NCI-H82 (cell line): ENCODE data around the gene FLYWCH1.
"Not testable (repeated sequence)": the region's sequence is repeated elsewhere in the genome, so short reads cannot be mapped to it uniquely, and the experiment has no call there.

ENCODE experiments used
- DNase-seq: peaks from one replicate; lab custom pipeline; 2025; lab: John Stamatoyannopoulos, UW

The FLYWCH1 gene

GRCh38 chr16:2925951-2926649 is 14.4 kb downstream of the FLYWCH1 start:
- DNase-seq: no peak

DNA sequence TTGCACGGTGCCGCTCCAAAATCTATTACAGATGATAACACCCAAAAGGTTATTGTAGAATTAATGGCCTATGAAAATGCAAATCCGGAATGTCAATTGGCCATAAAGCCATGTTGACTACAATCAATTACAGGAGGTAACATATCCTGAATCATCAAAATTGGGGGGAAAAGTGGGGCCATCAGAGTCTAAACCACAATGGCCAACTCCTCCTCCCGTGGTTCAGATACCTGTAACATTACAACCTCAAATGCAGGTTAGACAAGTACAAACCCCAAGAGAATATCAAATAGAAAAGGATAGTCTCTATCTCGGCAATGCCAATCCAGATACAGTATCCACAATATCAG is 14.9 kb downstream of the FLYWCH1 start:
- no peak for DNase-seq

- DNase-seq: peak; percentile 96
Observed at GRCh38 chr16:2927010-2927646, 15.4 kb downstream of the FLYWCH1 start.

DNA sequence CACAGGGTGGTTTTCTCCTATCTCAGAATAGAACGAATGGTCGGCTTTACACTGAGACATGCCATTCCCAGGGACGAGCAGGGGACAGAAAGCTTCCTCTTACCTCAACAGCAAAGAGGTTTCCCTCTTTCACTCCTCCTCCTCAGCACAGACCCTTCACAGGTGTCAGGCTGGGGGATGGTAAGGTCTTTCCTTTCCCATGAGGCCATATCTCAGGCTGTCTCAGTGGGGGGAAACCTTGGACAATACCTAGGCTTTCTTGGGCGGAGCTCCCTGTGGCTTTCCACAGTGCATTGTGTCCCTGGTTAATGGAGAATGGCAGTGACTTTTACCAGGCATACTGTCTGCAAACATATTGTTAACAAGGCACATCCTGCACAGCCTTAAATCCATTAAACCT is 16.4 kb downstream of the FLYWCH1 start:
- not testable (repeated sequence) for DNase-seq

DNA sequence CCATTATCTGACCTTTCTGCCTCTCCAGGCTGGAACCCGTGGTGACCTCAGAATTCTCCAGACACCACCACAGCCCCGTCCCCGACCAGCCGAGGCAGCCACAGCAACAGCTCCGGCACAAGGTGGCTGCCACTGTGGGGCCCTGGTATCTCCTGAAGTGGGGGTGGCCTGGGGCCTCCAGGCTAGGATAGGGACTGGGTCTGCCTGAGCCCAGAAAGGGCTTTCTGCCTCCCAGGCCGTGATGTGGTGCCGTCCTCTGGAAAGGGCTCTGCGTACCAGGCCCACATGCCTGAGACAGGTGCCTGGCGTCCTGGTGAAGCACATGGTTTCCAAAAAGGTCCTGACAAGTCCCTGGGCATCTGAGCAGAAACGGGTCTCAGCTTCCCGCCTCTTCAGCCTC is 17.1 kb downstream of the FLYWCH1 start:
- no peak for DNase-seq

DNA sequence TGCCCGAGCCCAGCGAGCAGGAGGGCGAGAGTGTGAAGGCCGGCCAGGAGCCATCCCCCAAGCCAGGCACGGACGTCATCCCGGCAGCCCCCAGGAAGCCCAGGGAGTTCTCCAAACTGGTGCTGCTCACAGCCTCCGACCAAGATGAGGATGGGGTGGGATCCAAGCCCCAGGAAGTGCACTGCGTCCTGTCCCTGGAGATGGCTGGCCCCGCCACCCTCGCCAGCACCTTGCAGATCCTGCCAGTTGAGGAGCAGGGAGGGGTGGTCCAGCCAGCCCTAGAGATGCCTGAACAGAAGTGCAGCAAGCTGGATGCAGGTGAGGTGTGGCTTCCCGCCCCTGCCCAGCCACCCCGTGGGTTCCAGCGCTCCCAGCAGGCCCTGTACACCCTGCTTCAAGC is 18.0 kb downstream of the FLYWCH1 start:
- DNase-seq: no peak

GRCh38 chr16:2930236-2930635 is 18.5 kb downstream of the FLYWCH1 start:
- DNase-seq: no peak

- DNase-seq: not testable (repeated sequence)
Observed at GRCh38 chr16:2931231-2931914, 19.6 kb downstream of the FLYWCH1 start.

DNA sequence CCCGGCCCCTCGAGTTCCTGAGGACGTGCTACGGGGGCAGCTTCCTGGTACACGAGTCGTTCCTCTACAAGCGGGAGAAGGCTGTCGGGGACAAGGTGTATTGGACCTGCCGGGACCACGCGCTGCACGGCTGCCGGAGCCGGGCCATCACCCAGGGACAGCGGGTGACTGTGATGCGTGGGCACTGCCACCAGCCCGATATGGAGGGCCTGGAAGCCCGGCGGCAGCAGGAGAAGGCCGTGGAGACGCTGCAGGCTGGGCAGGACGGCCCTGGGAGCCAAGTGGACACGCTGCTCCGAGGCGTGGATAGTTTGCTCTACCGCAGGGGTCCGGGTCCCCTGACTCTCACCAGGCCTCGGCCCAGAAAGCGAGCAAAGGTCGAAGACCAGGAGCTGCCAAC is 21.4 kb downstream of the FLYWCH1 start:
- DNase-seq: no peak

DNA sequence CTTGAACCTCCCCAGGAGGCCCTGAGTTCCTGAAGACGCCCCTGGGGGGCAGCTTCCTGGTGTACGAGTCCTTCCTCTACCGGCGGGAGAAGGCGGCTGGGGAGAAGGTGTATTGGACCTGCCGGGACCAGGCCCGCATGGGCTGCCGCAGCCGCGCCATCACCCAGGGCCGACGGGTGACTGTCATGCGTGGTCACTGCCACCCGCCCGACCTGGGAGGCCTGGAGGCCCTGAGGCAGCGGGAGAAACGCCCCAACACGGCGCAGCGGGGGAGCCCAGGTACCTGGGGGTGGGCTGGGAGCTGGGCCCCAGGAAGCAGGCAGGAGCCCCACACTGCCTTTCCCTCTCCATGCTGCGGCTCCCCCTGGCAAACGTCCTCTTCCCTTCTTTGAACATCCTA is 22.0 kb downstream of the FLYWCH1 start:
- no peak for DNase-seq

- no peak for DNase-seq
Observed at GRCh38 chr16:2934450-2934849, 22.7 kb downstream of the FLYWCH1 start.

DNA sequence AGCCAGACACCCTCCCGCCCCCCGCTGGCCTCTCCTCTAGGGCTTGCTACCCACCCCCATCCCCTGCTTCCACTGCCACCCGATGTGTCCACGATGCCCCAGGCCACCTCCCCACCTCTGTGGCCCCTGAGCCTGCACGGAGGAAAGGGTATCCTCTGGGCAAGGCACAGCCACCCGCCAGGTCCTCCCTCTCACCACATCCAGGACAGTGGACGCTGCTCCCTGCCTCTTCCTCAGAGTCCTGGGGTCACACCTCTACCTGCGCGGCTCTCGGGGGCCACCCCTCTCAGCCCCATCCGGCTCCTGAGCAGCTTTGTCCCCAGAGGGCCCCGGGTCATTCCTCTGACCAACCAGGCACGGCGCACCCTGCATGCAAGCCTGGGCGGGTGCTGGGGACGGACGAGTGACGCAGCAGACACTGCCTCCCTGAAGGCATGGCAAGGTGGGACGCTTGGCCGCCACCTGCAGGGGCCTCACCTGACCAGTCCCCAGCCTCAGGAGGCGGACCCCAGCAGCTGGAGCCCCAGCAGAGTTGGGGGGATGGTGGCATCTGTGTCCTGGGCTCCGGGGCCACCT is 24.8 kb downstream of the FLYWCH1 start:
- DNase-seq: no peak

DNA sequence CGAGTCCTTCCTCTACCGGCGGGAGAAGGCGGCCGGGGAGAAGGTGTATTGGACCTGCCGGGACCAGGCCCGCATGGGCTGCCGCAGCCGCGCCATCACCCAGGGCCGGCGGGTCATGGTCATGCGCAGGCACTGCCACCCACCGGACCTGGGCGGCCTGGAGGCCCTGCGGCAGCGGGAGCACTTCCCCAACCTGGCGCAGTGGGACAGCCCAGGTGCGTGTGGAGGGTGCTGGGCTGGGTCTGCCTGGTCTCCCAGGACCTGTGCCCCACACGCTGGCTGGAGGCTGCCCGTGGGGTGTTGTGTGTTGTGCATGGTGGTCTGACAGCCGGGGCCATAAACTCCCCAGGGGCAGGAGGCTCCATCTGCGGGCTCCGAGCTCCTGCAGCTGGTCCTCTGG is 25.4 kb downstream of the FLYWCH1 start:
- no peak for DNase-seq

DNA sequence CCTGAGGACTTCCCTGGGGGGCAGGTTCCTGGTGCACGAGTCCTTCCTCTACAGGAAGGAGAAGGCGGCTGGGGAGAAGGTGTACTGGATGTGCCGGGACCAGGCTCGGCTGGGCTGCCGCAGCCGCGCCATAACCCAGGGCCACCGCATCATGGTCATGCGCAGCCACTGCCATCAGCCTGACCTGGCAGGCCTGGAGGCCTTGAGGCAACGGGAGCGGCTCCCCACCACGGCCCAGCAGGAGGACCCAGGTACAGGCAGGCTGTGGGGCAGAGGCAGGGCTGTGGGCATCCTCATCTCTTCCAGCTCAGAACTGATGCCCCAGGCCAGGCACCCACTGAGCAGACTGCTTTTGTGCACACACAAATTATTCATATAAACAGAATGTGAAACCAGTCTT is 26.5 kb downstream of the FLYWCH1 start:
- DNase-seq: no peak

DNA sequence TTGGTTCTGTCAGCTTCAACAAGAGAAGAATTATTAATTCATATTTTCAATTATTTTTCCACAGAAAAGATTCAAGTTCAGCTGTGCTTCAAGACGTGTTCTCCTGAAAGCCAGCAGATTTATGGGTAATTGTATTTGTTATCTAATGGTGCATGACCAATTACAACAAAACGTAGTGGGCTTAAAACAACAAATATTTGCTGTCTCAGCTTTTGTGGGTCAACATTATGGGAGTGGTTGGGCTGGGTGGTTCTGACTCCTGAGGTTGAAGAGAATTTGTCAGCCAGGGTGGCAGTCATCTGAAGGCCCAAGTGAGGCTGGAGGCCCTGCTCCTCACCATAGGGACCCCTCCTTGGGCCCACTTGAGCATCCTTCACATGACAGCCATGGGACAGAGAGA is 28.2 kb downstream of the FLYWCH1 start:
- DNase-seq: no peak

- DNase-seq: no peak
Observed at GRCh38 chr16:2942045-2942444, 30.3 kb downstream of the FLYWCH1 start.

- DNase-seq: not testable (repeated sequence)
Observed at GRCh38 chr16:2943716-2944115, 32.0 kb downstream of the FLYWCH1 start.

DNA sequence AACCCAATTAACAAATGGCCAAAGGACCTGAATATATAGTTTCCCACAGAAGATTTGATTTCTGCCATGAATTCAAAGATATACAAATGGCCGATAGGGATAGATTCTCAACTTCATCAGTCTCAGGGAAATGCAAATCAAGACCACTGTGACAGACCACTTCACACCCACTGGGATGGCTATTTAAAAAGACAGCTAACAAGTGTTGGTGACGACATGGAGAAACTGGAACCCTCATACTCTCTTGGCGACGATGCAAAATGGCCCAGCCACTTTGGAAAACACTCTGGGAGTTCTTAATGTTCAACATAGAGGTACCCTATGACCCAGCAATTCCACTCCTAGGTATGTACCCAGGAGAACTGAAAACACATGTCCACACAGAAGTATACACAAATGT is 34.9 kb downstream of the FLYWCH1 start:
- no peak for DNase-seq

- DNase-seq: no peak
Observed at GRCh38 chr16:2948807-2949704, 37.3 kb downstream of the FLYWCH1 start.

DNA sequence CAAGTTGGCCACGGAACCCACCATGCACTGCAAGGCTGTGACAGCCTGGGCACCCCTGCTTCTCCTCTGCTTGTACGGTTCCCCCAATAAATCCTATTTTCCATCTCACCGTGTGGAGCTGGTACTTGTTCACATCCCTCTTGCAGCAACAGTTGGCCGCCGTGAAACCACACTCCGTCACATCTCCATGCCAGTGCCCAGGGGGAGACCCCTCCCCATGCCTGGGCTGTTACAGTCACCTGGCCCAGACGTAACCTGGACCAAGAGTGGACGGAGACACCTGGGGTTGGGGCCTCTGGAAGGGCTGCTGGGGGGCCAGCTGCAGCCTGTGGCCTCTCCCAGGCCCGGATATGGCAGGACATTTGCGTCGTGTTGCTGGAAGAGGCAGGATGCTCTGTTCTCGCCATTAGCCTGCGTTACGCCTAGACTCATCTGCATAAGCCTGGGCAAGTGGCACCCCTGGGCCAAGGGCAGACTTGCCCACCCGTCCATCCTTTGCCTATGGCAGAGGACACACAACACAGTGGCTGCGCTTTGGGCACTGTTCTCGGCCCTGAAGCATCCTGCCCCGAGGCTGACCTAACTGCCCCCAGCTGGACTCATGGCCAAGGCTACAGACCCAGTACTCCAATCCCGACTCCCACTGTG is 38.1 kb downstream of the FLYWCH1 start:
- no peak for DNase-seq

DNA sequence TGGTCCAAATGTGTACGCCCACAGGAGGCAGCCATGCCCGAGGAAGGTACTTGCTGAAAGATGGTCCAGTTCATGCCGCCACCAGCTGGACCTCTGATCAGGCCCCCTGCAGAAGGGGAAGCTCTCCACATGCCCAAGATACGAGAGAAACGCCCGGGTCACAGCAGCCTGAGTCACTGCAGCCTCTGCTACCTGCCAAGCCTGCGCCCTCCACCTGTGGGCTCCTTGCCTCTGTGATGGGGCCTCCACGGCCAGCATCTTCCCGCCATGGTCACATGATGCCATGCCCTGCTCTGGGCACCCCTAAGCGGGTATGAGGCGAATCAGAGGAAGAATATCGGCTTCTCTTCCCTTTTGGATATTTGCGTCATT is 38.6 kb downstream of the FLYWCH1 start:
- DNase-seq: no peak

GRCh38 chr16:2950773-2951172 is 39.0 kb downstream of the FLYWCH1 start:
- no peak for DNase-seq
